Measurements from ENCODE around the gene LILRA5.
"Not testable (repeated sequence)": the region's sequence is repeated elsewhere in the genome, so short reads cannot be mapped to it uniquely, and the experiment has no call there.

Gene LILRA5

DNA sequence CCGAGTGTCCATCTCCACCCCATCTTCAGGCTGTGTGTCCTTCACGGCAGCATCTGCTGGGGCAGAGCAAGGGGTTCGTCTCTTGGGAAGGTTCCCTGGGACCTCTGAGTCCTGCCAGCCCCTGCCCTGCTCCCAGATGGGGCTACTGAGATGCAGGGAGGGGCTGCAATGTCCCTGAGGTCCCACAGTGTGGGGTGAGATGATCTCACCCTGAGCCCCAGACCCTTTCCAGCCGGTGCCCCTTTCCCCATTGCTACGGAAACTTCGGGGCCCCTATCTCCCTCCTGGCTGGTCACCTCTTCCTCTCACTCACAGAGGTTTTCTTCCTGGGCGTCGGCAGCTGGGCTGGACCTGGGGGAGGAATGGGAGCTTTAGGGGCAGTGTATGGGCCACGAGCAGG, 37.0 kb downstream of the LILRA5 start:
- H3K4me3 ChIP-seq (ENCODE audit: low read depth, low read length) = no peak overlapping the region
- no peak for DNase-seq (ENCODE audit: low read depth)
- TF ChIP-seq, protein P1, sequence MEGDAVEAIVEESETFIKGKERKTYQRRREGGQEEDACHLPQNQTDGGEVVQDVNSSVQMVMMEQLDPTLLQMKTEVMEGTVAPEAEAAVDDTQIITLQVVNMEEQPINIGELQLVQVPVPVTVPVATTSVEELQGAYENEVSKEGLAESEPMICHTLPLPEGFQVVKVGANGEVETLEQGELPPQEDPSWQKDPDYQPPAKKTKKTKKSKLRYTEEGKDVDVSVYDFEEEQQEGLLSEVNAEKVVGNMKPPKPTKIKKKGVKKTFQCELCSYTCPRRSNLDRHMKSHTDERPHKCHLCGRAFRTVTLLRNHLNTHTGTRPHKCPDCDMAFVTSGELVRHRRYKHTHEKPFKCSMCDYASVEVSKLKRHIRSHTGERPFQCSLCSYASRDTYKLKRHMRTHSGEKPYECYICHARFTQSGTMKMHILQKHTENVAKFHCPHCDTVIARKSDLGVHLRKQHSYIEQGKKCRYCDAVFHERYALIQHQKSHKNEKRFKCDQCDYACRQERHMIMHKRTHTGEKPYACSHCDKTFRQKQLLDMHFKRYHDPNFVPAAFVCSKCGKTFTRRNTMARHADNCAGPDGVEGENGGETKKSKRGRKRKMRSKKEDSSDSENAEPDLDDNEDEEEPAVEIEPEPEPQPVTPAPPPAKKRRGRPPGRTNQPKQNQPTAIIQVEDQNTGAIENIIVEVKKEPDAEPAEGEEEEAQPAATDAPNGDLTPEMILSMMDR (IDR thresholded peaks at IDR 0.05; ENCODE audit: low read depth, low read length, missing control alignments) = no peak
- in situ Hi-C loops (cut with HindIII; ENCODE audit: low sequenced_read_pairs) = no loop called here

DNA sequence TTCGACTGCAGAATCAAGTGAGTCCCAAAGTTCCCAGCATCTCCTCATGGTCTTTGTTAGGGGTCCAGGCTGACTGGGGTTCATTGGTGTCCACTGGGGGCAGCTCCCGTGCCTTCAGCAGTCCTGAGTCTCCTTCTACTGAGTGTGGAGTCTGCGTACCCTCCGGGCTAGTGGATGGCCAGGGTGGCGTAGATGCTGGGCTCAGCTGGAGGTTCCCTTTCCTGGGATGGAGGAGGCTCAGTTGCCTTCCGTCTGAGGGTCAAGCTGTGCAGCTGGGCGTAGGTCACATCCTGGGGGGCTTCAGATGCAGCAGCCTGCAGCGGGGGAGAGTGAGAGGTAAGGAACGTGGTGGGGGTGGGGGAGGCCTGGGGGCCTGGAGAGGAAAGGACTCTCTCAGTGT, 38.5 kb downstream of the LILRA5 start:
- DNase-seq (ENCODE audit: low read depth); in situ Hi-C loops (cut with HindIII; ENCODE audit: low sequenced_read_pairs); H3K4me3 ChIP-seq (ENCODE audit: low read depth, low read length): not testable (repeated sequence)

- TF ChIP-seq, protein P1 (IDR thresholded peaks at IDR 0.05; ENCODE audit: low read depth, low read length, missing control alignments) = no peak
- in situ Hi-C loops (cut with HindIII; ENCODE audit: low sequenced_read_pairs) = no loop called here
- no peak overlapping the region for H3K4me3 ChIP-seq (ENCODE audit: low read depth, low read length)
- no peak for DNase-seq (ENCODE audit: low read depth)
Measured at GRCh38 chr19:54273821-54274220, 39.1 kb downstream of the LILRA5 start.

DNA sequence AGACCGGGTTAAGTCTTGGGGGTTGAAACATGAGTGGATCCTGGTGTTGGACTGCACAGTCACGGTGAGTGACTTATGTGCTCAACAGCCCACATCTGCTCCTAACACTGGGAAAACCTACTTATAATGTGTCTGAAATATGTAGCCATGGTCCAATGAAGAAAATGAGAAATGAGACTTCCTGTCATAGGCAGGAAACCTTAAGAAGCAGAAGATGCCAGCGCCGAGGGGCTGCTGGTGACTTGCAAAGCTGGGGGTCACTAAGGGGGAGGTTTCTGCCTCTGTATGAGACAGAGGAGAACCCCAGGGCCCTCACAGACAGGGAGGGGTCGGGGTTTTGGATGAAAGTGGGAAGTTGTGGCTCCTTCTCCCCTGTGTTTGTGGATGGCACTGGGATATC, 40.8 kb downstream of the LILRA5 start:
- H3K4me3 ChIP-seq (ENCODE audit: low read depth, low read length); in situ Hi-C loops (cut with HindIII; ENCODE audit: low sequenced_read_pairs): not testable (repeated sequence)

DNA sequence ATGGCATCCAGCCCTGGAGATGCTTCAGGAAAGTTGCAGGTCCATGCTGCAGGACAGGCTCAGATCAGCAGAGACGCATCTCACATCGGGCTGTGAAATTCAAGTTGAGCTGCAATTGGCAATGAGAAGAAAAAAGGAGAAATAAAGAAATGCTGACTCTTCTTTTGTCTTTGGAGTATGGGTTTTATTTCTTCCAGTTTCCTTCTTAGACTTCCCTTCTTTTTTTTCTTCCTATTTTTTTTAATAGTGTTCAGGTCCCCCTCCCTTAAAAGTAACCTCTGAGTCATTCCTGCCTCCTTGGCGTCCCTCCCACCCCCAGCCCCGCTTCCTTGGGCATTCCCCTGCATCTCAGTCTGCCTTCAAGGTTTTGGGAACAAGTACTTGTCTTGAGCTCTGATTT, 41.4 kb downstream of the LILRA5 start:
- in situ Hi-C loops (cut with HindIII; ENCODE audit: low sequenced_read_pairs); H3K4me3 ChIP-seq (ENCODE audit: low read depth, low read length); DNase-seq (ENCODE audit: low read depth): not testable (repeated sequence)

More for the DNA sequence above, 40.8 kb downstream of the LILRA5 start:
- DNase-seq (ENCODE audit: low read depth) = not testable (repeated sequence)

DNA sequence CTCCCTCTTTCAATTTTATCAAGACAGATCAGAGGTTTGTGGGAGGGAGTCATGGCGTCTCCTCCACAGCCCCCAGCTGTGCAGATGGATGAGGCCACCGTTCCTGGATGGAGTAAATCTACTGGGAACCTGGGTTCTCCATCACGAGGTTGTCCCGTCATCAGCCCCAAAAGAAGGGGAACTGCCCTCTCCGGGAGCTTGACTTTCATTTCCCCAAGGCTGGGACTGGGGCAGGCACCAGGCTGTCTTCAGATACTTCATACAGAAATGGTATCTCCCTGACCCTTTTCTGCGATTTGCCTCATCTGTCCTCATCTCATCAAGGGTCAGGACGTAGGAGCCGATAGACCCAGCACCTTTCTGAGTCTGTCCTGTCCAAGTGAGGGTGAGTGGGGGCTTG, 41.9 kb downstream of the LILRA5 start:
- H3K4me3 ChIP-seq (ENCODE audit: low read depth, low read length) = no peak overlapping the region
- in situ Hi-C loops (cut with HindIII; ENCODE audit: low sequenced_read_pairs) = no loop called here
- DNase-seq (ENCODE audit: low read depth) = no peak
- TF ChIP-seq, protein P1 (IDR thresholded peaks at IDR 0.05; ENCODE audit: low read depth, low read length, missing control alignments) = no peak

GRCh38 chr19:54268936-54269335, 44.0 kb downstream of the LILRA5 start:
- DNase-seq (ENCODE audit: low read depth) = no peak
- H3K4me3 ChIP-seq (ENCODE audit: low read depth, low read length) = no peak overlapping the region
- in situ Hi-C loops (cut with HindIII; ENCODE audit: low sequenced_read_pairs) = no loop called here
- TF ChIP-seq, protein P1 (IDR thresholded peaks at IDR 0.05; ENCODE audit: low read depth, low read length, missing control alignments) = no peak

- DNase-seq (ENCODE audit: low read depth) = peak; percentile 41
- no peak overlapping the region for H3K4me3 ChIP-seq (ENCODE audit: low read depth, low read length)
- TF ChIP-seq, protein P1 (IDR thresholded peaks at IDR 0.05; ENCODE audit: low read depth, low read length, missing control alignments) = peak; percentile 73
- in situ Hi-C loops (cut with HindIII; ENCODE audit: low sequenced_read_pairs) = no loop called here
Measured at GRCh38 chr19:54266133-54266532, 46.8 kb downstream of the LILRA5 start.

Measured in astrocyte of the cerebellum (primary cell).